B cell (primary cell): ENCODE measurements around the gene RAB3C. TPM values are rescaled to one million over a fixed set of nuclear protein-coding genes. Genes with fewer than 3 reads are reported as not detected.

Source experiments
- ATAC-seq: fragments of 200-7000 bp; cut with Tn5 transposase; one replicate; pipeline ENCODE4 v1.10.0; 2021; ENCODE audit warnings: low read depth, mild to moderate bottlenecking, moderate number of reproducible peaks, moderate library complexity
- CTCF ChIA-PET: fragments of 350-600 bp; sonication (Branson Sonifier 250); formaldehyde crosslinking; loops from one replicate; lab custom pipeline; 2021; ENCODE audit warnings: antibody characterized with exemption, inconsistent platforms; lab: Charles Lee
- POLR2A ChIA-PET: fragments of 350-600 bp; sonication (Branson Sonifier 250); formaldehyde crosslinking; loops from one replicate; lab custom pipeline; 2021; ENCODE audit warnings: antibody characterized with exemption; lab: Charles Lee
- DNase-seq: peaks from one replicate; pipeline ENCODE4 v3.0.0; 2013
- H2AFZ ChIP-seq: 2 replicates; pipeline ENCODE4 v1.6.1; 2012; ENCODE audit warnings: mild to moderate bottlenecking, low read depth, low read length; ENCODE audit not compliant: insufficient read depth, poor library complexity, severe bottlenecking
- H3K27ac ChIP-seq, 2 donors: 1 replicate in 1 of 2; 2 replicates in 1 of 2; pipeline ENCODE4 v1.5.1; 2012 to 2013; ENCODE audit warnings: low read length in 2 of 2, mild to moderate bottlenecking in 2 of 2, moderate library complexity in 1 of 2
- H3K27me3 ChIP-seq, 4 experiments: fragments of 200-600 bp in 1 of 4; sonication (generic) in 1 of 4; replicated peaks in 1 of 4; 1 replicate in 2 of 4; 2 replicates in 2 of 4; pipeline versions ENCODE4 v1.6.1 to v1.7.0; 2013 to 2016; ENCODE audit warnings: low read length in 3 of 4, mild to moderate bottlenecking in 2 of 4, mixed read lengths in 1 of 4, moderate library complexity in 1 of 4; ENCODE audit not compliant: insufficient read depth in 4 of 4, control insufficient read depth in 3 of 4; ENCODE audit errors: control extremely low read depth in 1 of 4
- H3K36me3 ChIP-seq, 2 experiments: replicated peaks in 1 of 2; 1 replicate in 1 of 2; 2 replicates in 1 of 2; pipeline versions ENCODE4 v1.6.1 to v1.7.1; 2013; ENCODE audit warnings: low read length in 1 of 2; ENCODE audit not compliant: insufficient read depth in 2 of 2, control insufficient read depth in 1 of 2; ENCODE audit errors: control extremely low read depth in 1 of 2, extremely low read depth in 1 of 2
- H3K4me1 ChIP-seq, 2 donors: fragments of 200-600 bp in 1 of 2; sonication (generic) in 1 of 2; 1 replicate in 1 of 2; 2 replicates in 1 of 2; pipeline versions ENCODE4 v1.5.1 to v1.6.1; 2013 to 2017; ENCODE audit warnings: low read length in 2 of 2; ENCODE audit not compliant: control insufficient read depth in 2 of 2, insufficient read depth in 2 of 2
- H3K4me2 ChIP-seq: replicated peaks from 2 replicates; pipeline ENCODE3; 2012; ENCODE audit warnings: mild to moderate bottlenecking, low read depth, low read length; ENCODE audit not compliant: poor library complexity, severe bottlenecking
- H3K4me3 ChIP-seq, 5 experiments: fragments of 200-600 bp in 1 of 5; sonication (generic) in 1 of 5; 1 replicate in 3 of 5; 2 replicates in 2 of 5; pipeline versions ENCODE4 v1.5.1 to v1.7.0; 2011 to 2016; ENCODE audit warnings: low read length in 4 of 5, mild to moderate bottlenecking in 4 of 5, low read depth in 2 of 5, control low read depth in 1 of 5, moderate library complexity in 1 of 5; ENCODE audit not compliant: insufficient read depth in 1 of 5; ENCODE audit errors: control extremely low read depth in 1 of 5, extremely low read depth in 1 of 5
- H3K79me2 ChIP-seq: fragments of 200-600 bp; sonication (generic); one replicate; pipeline ENCODE4 v1.6.0; 2016; ENCODE audit warnings: low read length; ENCODE audit not compliant: control insufficient read depth, insufficient read depth
- H3K9ac ChIP-seq: fragments of 200-600 bp; sonication (generic); 2 replicates; pipeline ENCODE4 v1.6.1; 2017; ENCODE audit warnings: mild to moderate bottlenecking, low read length, moderate library complexity
- H3K9me3 ChIP-seq, 3 donors: one replicate each; pipeline versions ENCODE4 v1.6.1 to v1.7.1; 2013; ENCODE audit warnings: low read length in 2 of 3; ENCODE audit not compliant: control insufficient read depth in 2 of 3, insufficient read depth in 1 of 3; ENCODE audit errors: control extremely low read depth in 1 of 3
- H4K20me1 ChIP-seq: 2 replicates; pipeline ENCODE4 v1.6.0; 2012; ENCODE audit warnings: mild to moderate bottlenecking, low read length; ENCODE audit not compliant: insufficient read depth, control insufficient read depth, poor library complexity, severe bottlenecking
- H3K27ac Mint-ChIP-seq: one replicate; pipeline ENCODE4 v1.8.0; 2021; ENCODE audit warnings: mixed read lengths
- H3K27me3 Mint-ChIP-seq: one replicate; pipeline ENCODE4 v1.8.0; 2021; ENCODE audit warnings: mixed read lengths
- H3K4me1 Mint-ChIP-seq: one replicate; pipeline ENCODE4 v1.8.0; 2021; ENCODE audit warnings: mixed read lengths
- H3K4me3 Mint-ChIP-seq: one replicate; pipeline ENCODE4 v1.8.0; 2021; ENCODE audit warnings: mixed read lengths
- H3K9me3 Mint-ChIP-seq: one replicate; pipeline ENCODE4 v1.8.0; 2022; ENCODE audit warnings: mixed read lengths; ENCODE audit not compliant: insufficient read depth
- EZH2 ChIP-seq: IDR thresholded peaks from 2 replicates; pipeline ENCODE4 v1.6.1; 2012; ENCODE audit warnings: borderline replicate concordance, low read depth, mild to moderate bottlenecking, moderate library complexity, low read length; ENCODE audit not compliant: insufficient read depth, poor library complexity, severe bottlenecking
- WGBS: methylation state at CpG from one replicate; pipeline ENCODE4 v1.1.5; 2013; ENCODE audit warnings: missing lambda C conversion rate; ENCODE audit not compliant: insufficient coverage; 5-methylcytosine and 5-hydroxymethylcytosine counted together
- intact Hi-C: fragments of 100-400 bp; cut with micrococcal nuclease; formaldehyde crosslinking; loops from one replicate; pipeline ENCODE4 v1.10.0; 2022
- polyA plus RNA-seq: library from polyadenylated mRNA; depleted of rRNA; stranded (reverse); fragments of >200 nt; gene quantifications from 2 replicates; pipeline ENCODE4 v1.2.3, GENCODE V29; 2012
- total RNA-seq, 2 donors: library from RNA; stranded (reverse); fragments of 120-200 nt in 1 of 2; gene quantifications; 1 replicate in 1 of 2; 2 replicates in 1 of 2; pipeline versions ENCODE4 v1.2.3 to v1.2.4, GENCODE V29; 2013 to 2022
- TF ChIP-seq, protein P1 (sequence below): fragments of 200-600 bp; IDR thresholded peaks from one replicate; pipeline ENCODE4 v1.8.0; 2022; ENCODE audit warnings: antibody characterized with exemption, mild to moderate bottlenecking

RAB3C gene
- total and polyA plus RNA-seq, 2 donors (not counting 1 experiment from before 2014, with no cell fraction given): 0.20 to 0.58 TPM

DNA sequence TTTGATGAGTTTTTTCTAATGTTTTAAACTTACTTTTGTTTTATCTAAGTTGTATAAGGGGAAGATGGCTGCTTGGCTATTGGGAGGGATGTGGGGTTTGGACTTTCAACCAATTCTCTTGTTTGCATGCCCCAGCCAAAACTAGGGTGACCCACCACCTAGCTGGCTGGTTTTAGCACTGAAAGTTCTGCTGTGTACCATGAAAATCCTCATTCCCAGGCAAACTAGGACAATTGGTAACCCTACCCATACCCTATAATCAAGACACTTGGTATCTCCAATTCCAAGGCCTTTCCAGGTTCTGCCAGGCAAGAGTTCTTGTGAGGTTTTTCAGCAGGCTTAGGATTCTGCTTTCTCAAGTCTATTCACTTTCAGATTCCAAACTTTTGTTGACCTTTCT, 13.1 kb downstream of the RAB3C start:
- ATAC-seq (no peak), DNase-seq (no peak)
- H3K4me2 ChIP-seq: no peak overlapping the region
- TF ChIP-seq, protein P1, sequence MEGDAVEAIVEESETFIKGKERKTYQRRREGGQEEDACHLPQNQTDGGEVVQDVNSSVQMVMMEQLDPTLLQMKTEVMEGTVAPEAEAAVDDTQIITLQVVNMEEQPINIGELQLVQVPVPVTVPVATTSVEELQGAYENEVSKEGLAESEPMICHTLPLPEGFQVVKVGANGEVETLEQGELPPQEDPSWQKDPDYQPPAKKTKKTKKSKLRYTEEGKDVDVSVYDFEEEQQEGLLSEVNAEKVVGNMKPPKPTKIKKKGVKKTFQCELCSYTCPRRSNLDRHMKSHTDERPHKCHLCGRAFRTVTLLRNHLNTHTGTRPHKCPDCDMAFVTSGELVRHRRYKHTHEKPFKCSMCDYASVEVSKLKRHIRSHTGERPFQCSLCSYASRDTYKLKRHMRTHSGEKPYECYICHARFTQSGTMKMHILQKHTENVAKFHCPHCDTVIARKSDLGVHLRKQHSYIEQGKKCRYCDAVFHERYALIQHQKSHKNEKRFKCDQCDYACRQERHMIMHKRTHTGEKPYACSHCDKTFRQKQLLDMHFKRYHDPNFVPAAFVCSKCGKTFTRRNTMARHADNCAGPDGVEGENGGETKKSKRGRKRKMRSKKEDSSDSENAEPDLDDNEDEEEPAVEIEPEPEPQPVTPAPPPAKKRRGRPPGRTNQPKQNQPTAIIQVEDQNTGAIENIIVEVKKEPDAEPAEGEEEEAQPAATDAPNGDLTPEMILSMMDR: no peak
- TF ChIP-seq EZH2: no peak
- H3K79me2 ChIP-seq: no peaks in the 10 kb centered on the region
- H3K9me3 ChIP-seq: no peaks in the 10 kb centered on the region
- no peaks in the 10 kb centered on the region for H3K36me3 ChIP-seq
- H3K27me3 ChIP-seq: peaks cover 0 to 2% (median 0%) of the 10 kb centered on the region in 4 experiments
- ChIA-PET POLR2A (no interaction called here), CTCF (no interaction called here)
- intact Hi-C loops: no loop called here
- no peak overlapping the region for H3K27ac ChIP-seq
- no peak overlapping the region for H3K9ac ChIP-seq
- no peak overlapping the region for H2AFZ ChIP-seq
- peaks cover 7% of the 10 kb centered on the region for H3K4me1 Mint-ChIP-seq
- H3K4me3 Mint-ChIP-seq: no peak overlapping the region
- H3K9me3 Mint-ChIP-seq: no peaks in the 10 kb centered on the region
- H3K27ac Mint-ChIP-seq: no peak overlapping the region
- no peaks in the 10 kb centered on the region for H4K20me1 ChIP-seq
- peaks cover 13% of the 10 kb centered on the region for H3K27me3 Mint-ChIP-seq
- H3K4me3 ChIP-seq: no peak overlapping the region
- peaks cover 0 to 2% of the 10 kb centered on the region in 2 donors for H3K4me1 ChIP-seq

DNA sequence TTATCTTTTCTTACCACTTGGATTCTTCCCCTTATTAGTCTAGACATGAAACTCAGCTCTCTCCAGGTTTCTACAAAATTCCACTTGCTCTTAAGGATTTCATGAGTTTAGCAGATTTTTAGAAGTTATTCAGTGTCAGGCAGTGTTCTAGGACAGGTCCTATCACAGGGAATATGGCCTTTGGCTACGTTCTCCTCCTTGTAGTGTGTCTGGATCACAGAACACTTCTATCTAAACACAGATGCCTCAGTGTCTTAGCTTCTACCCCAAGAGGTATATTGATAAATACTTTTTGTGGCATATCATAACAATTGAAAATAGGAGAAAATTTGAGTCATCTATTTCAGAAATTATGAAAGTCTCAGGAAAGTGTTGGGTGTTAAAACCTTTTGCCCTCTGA, 15.6 kb downstream of the RAB3C start:
- ATAC-seq: no peak
- no peak for DNase-seq
- Histone ChIP-seq H3K4me2 (no peak overlapping the region), H4K20me1 (no peaks in the 10 kb centered on the region), H3K27me3 (peaks cover 0 to 2% (median 0%) of the 10 kb centered on the region in 4 experiments), H3K27ac (no peak overlapping the region), H3K9ac (no peak overlapping the region), H2AFZ (no peak overlapping the region), H3K36me3 (no peaks in the 10 kb centered on the region), H3K79me2 (no peaks in the 10 kb centered on the region), H3K4me1 (peaks cover 0 to 2% of the 10 kb centered on the region in 2 donors), H3K4me3 (no peak overlapping the region), H3K9me3 (no peaks in the 10 kb centered on the region)
- Mint-ChIP-seq H3K4me1 (peaks cover 12% of the 10 kb centered on the region), H3K27me3 (peaks cover 8% of the 10 kb centered on the region), H3K4me3 (no peak overlapping the region), H3K9me3 (peaks cover 10% of the 10 kb centered on the region), H3K27ac (no peak overlapping the region)
- TF ChIP-seq, protein P1: no peak
- no peak for TF ChIP-seq EZH2
- intact Hi-C loops: no loop called here
- POLR2A ChIA-PET: no interaction called here
- WGBS: no CpG with 5 or more reads among the region's 1 CpG
- CTCF ChIA-PET: no interaction called here
